LNCAP (cell line): Measurements from ENCODE around the gene FSCN2.

ENCODE experiments used
- CTCF ChIP-seq: fragments of 450-650 bp; IDR thresholded peaks from 2 replicates; pipeline ENCODE4 v1.5.1; 2017; ENCODE audit warnings: mild to moderate bottlenecking

The FSCN2 gene

DNA sequence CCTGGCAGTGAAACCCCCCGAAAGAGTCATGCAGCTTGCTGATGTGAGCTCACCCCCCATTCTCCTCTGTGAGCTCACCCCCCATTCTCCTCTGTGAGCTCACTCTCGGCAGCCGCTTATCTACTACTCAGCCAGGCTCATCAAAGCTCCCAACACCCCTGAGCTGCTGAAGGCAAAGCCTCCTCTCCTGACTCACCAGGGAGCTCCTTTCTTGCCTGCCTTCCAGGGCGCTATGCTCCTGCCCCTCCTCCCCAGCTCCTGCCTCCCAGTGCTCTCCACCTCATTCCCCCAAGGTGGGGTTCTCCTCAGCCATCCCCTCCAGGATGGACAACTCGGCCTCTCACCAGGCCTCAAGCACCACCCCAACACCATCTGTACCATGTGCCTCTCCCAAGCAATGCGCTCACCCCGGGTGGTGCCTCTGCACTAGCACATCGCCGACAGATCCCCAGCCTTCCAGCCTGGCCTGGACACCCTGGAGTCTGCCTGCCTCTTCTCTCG, 51.7 kb downstream of the FSCN2 start:
- TF ChIP-seq CTCF = no peak

GRCh38 chr17:81580481-81580880, 52.3 kb downstream of the FSCN2 start:
- TF ChIP-seq CTCF = no peak

GRCh38 chr17:81581758-81582157, 53.6 kb downstream of the FSCN2 start:
- no peak for TF ChIP-seq CTCF

DNA sequence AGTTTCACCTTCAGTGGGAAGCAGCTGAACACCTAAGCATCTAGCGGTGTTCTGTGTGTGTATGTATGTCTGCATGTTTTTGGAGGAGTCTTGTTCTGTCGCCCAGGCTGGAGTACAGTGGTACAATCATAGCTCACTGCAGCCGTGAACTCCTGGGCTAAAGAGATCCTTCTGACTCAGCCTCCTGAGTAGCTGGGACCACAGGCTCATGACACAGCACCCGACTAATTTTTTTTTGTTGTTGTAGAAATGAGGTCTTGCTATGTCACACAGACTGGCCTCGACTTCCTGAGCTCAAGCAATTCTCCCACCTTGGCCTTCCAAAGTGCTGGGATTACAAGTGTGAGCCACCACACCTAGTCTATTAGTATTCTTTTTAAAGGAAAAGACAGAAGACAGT, 54.2 kb downstream of the FSCN2 start:
- no peak for TF ChIP-seq CTCF

DNA sequence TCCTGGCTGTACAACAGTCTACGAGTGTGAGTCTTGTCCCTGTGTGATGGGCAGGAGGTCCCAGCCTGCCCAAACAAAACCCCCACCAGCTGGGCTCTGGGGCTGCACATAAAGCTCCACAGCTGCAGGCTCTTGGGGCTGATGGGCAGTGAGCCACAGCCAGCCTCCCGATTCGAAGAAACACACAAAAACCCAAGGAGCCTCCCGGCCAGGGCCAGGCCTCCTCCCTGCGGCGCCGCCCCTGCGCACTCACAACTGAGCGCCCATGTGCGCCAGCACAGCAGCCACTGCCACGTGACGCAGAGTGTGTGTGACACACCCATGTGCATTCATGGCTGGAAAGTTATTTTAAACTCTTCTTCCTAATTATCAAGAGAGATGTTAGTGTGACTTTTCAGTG, 54.6 kb downstream of the FSCN2 start:
- TF ChIP-seq CTCF = no peak

GRCh38 chr17:81583589-81584342, 55.6 kb downstream of the FSCN2 start:
- no peak for TF ChIP-seq CTCF

- no peak for TF ChIP-seq CTCF
These were observed 57.9 kb downstream of the FSCN2 start for GRCh38 chr17:81586096-81586495.
